HG03432 (cell line): Measurements from ENCODE around the gene BTBD16.

ENCODE experiments used
- ATAC-seq: cut with Tn5 transposase; IDR thresholded peaks from one replicate; pipeline ENCODE4 v1.9.1; 2021; ENCODE audit warnings: mild to moderate bottlenecking, moderate library complexity; ENCODE audit not compliant: unreplicated experiment

The BTBD16 gene

GRCh38 chr10:122271076-122271475 lies at the start of gene BTBD16:
Gene BTBD16, plus strand, starts transcription at chr10:122271296. Its CDS starts 3,786 bp downstream, at chr10:122275082.
- ATAC-seq, result no peak

- ATAC-seq, result no peak
Observed at GRCh38 chr10:122221958-122222357, 49.1 kb upstream of the BTBD16 start.

- ATAC-seq, result no peak
Observed at GRCh38 chr10:122222638-122223037, 48.5 kb upstream of the BTBD16 start.

- no peak for ATAC-seq
Observed at GRCh38 chr10:122224159-122224558, 46.9 kb upstream of the BTBD16 start.

- no peak for ATAC-seq
Observed at GRCh38 chr10:122225330-122225729, 45.8 kb upstream of the BTBD16 start.

GRCh38 chr10:122227754-122228153 lies 43.3 kb upstream of the BTBD16 start:
- no peak for ATAC-seq

- ATAC-seq, result no peak
Observed at GRCh38 chr10:122229666-122230065, 41.4 kb upstream of the BTBD16 start.

- ATAC-seq, result no peak
Observed at GRCh38 chr10:122230222-122230621, 40.9 kb upstream of the BTBD16 start.

- no peak for ATAC-seq
Observed at GRCh38 chr10:122232769-122233168, 38.3 kb upstream of the BTBD16 start.

- ATAC-seq, result no peak
Observed at GRCh38 chr10:122233857-122234348, 37.2 kb upstream of the BTBD16 start.

- ATAC-seq, result no peak
Observed at GRCh38 chr10:122234416-122234815, 36.7 kb upstream of the BTBD16 start.

- ATAC-seq, result no peak
Observed at GRCh38 chr10:122236690-122237306, 34.3 kb upstream of the BTBD16 start.

GRCh38 chr10:122237331-122237990 lies 33.6 kb upstream of the BTBD16 start:
- no peak for ATAC-seq

- ATAC-seq, result no peak
Observed at GRCh38 chr10:122239578-122240257, 31.4 kb upstream of the BTBD16 start.

GRCh38 chr10:122240401-122240800 lies 30.7 kb upstream of the BTBD16 start:
- ATAC-seq, result no peak

- no peak for ATAC-seq
Observed at GRCh38 chr10:122241836-122242235, 29.3 kb upstream of the BTBD16 start.

- no peak for ATAC-seq
Observed at GRCh38 chr10:122243550-122243949, 27.5 kb upstream of the BTBD16 start.

- ATAC-seq, result no peak
Observed at GRCh38 chr10:122244001-122244975, 26.8 kb upstream of the BTBD16 start.

- ATAC-seq, result no peak
Observed at GRCh38 chr10:122245136-122245535, 26.0 kb upstream of the BTBD16 start.

- ATAC-seq, result no peak
Observed at GRCh38 chr10:122245897-122246296, 25.2 kb upstream of the BTBD16 start.
